Stimulated activated CD4-positive, alpha-beta T cell treated with anti-CD3 and anti-CD28 coated beads, Interleukin-4, amount 100 ng/mL, for 48 hours (primary cell): Measurements from ENCODE around the gene SLC23A2.
"Not testable (repeated sequence)": the region's sequence is repeated elsewhere in the genome, so short reads cannot be mapped to it uniquely, and the experiment has no call there.

Source experiments
- DNase-seq, 2 donors: peaks; one replicate each; pipeline ENCODE4 v3.0.0-alpha.2; 2020; ENCODE audit warnings: low read depth in 2 of 2

The SLC23A2 gene

DNA sequence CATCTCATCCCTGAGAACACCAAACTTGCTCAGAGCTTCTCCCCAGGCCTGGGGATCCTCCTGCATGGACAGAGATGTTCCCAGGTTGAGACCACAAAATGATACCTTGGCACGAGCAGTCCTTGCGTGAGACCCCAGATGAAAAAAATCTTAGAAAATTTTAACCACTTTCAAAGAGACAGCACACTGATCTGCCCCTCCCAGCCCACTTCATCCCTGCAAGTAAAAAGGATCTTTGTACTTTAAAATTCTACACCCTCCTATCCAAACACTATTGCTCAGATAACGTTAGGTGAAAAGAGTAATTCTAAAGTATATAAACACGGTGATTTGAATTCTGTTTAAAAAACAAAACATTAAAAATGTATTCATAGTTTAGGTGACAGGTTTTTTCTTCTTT, 98.5 kb downstream of the SLC23A2 start:
- DNase-seq: no peak

DNA sequence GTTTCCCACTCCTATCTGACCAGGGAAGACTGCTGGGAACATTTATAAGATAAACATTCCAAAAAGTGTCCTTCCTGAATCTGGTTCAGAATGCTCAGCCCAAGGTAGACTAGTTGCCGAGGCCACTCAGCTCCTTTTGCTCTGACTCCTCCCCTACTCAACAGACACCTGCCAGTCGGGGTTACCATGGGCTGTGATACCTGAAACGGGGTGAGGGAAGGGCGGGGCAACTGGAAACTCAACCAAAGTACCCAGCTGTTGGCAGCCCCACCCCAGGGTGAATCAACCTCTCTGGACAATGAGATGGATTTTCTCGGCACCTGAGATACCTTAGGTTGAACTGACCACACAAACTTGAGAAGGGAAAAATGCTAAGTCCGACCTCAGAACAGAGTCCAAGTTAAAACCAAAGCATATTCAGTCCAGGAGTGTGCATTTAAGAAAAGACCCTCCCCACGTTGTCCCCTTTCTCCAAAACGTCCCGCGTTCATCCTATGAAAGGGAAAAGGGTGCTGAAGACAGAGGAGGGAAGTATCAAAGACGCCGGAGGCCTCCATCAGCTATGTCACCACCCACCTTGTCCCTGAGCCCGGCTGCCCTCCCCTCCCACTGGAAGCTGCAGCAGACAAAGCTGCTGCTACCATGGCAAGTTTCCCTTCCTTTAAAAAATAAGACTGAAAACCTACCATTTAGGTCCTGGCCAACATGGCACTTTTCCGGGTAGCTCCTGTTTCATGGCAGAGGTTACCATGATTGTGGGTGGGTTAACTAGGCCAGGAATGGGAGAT, 100.1 kb downstream of the SLC23A2 start:
- DNase-seq: no peak

DNA sequence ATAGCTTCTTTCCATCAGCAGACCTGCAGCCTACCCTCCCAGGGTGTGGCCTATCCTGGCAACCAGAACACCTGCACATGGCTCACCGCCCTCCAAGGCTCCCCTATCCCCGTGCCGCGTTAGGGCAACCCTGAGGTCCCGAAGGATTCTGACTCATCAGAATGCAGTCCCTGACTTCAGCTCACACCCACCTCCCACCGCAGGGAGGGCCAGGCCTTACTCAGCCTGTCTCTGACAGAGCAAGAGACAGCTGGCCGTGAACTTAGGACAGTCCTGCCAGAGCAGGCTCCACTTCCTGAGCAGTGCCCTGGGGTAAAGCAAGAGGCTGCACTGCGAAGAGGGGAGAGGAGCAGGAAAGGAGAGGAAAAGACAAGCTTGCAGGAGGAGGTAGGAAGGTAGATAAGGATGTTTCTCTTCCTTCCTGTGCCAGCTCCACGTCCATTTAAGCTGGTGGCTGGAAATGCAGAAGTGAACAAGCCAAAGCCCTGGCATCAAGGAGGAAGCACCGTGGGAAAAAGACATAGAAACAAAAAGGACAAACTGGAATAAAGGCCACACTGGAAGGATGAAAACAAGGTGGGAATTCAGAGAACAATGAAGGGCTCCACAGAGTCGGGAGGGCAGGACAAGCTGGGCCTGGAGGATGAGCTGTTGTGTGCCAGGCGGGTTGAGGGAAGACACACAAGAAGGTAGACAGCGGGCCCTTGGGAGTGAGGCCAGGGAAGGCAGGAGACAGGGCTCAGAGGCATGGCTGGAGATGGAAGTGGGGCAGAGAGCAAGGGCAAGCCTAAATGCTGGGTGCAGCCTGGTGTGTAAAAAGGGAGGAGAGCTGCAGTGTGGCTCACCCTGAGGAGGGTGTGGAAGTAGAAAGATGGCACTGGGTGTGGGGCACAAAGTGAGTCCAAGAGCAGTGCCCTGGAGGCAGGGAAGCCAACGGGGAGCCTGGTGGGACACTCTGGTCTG, 102.7 kb downstream of the SLC23A2 start:
- DNase-seq: no peak

DNA sequence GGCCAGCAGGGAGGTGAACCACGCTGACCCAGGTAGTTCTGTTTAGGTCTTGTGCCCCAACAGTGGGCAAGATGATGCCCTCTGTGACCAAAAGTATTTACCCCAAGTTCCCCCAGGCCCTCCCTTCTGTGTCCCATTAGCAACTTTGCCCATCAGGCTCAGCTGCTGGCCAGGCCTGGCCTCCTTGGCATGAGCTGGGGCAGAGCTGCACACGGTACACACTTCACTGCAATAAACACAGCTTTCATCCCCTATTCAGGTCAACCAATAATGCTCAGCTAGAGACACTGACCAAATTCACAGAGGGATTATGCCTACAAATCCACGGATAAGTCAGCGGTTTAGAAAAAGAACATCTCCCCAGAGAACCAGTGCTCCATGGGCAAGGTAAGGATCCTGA, 103.7 kb downstream of the SLC23A2 start:
- DNase-seq: no peak

DNA sequence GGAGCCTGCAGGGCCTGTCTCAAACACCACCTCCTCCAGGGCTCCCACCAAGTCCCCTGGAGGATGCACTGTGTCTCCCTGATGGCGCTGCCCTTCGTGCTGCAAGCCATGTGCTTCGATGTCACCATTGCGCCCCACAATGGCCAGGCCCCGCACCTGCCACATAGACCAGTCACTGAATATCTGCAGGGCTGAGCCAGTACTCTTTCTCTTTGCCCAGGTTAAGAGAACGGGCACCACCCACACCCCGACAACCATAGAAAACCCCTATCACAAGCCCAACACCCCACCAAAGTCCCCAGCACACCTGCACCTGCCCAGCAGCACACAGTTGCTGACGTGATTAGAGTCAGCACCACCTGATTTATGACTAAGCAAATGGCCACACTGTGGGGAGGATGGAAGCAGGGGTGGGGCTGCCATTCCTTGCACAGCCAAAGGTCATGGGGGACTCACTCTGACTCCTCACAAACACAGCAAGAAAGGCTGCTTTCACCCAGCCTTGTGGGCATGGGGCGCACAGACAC, 104.3 kb downstream of the SLC23A2 start:
- no peak for DNase-seq

DNA sequence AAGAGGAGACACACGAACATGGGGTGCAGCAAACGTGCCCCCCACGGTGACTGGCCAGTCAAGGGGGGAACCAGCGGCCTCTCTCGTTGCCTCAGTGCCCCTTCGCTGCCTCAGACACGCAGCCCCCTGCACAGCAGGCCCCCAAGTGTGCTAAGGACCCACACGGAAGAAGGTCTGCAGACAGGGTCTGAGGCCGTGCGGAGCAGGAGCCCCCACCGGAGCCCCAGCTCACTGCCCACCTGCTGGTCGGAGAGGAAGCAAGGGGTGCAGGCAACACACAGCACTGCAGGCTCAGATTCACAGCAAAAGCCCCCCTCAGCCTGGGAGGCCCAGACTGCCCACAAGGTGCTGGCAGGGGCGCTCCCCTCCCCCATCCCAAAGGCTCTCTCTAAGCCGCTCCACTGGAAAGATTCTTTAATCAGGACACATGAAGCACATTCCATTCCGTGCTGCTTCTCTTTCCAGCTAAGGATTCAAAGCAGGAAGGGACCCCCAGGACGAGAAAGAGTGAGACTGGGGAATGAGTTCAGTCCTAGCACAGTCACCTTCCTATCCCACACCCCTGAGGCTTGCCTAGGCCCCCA, 105.1 kb downstream of the SLC23A2 start:
- DNase-seq: no peak

DNA sequence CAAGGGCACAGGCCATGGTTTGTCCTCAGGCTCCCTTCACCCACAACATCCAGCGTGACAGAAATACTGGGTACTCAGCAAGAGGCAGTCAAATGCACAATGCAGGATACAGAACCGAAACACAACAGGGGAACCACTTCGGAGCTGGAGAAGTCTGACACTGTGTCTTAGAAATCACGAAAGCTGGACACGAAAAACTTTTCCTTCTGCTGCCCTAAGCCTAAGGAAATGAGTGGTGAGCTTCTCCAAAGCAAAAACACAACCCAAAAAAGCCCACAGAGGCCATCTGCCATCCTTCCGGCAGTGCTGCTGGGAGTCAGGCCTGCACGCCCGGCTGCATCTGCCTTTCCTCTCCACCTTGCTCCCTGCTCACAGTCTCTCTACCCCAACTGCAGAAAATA, 106.3 kb downstream of the SLC23A2 start:
- no peak for DNase-seq

DNA sequence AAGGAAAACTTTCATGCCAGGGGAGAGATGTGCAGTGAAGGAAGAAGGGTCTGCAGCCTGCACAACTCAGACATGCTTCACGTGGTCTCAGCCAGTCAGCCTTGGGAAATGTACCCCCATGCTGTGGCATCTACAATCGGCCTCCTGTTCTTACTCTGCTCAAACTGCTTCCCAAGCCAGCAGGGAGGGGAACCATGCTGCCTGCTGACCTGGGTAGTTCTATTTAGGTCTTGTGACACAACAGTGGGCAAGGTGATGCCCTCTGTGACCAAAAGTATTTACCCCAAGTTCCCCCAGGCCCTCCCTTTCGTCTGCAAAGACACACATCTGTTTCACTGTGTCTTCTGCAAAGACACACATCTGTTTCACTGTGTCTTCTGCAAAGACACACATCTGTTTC, 106.9 kb downstream of the SLC23A2 start:
- no peak for DNase-seq

DNA sequence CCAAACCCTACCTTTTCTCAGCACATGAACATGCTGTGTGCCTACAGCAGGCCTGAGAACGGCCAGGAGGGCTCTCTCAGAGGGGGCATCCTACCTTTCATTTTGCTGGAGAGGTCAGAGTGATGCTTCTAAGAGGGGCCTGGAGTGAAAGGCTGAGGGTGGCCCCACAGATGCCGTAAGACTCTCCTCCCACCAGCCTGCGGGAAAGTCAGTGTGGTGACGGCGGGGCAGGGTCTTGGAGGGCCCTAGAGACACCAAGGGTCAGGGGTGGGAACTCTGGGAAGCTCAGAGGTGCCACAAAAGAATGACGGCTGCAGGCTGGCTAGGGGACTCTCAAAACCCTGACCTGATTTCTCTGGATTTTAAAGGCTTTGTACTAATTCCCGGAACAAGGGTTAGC, 107.6 kb downstream of the SLC23A2 start:
- DNase-seq: no peak

DNA sequence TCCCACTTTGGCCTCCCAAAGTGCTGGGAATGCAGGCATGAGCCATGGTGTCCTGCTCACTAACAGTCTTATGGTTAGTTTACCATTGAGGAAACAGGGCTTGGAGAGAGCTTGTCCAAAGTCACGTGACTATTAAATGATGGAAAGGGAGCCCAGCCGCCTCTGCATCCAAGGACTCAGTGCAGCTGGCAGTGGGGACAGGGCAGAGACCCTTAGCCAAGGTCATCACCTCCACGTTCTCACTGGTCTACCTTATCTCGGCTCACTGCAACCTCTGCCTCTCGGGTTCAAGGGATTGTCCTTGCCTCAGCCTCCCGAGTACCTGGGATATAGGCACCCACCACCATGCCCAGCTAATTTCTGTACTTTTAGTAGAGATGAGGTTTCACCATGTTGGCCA, 109.3 kb downstream of the SLC23A2 start:
- DNase-seq: no peak

DNA sequence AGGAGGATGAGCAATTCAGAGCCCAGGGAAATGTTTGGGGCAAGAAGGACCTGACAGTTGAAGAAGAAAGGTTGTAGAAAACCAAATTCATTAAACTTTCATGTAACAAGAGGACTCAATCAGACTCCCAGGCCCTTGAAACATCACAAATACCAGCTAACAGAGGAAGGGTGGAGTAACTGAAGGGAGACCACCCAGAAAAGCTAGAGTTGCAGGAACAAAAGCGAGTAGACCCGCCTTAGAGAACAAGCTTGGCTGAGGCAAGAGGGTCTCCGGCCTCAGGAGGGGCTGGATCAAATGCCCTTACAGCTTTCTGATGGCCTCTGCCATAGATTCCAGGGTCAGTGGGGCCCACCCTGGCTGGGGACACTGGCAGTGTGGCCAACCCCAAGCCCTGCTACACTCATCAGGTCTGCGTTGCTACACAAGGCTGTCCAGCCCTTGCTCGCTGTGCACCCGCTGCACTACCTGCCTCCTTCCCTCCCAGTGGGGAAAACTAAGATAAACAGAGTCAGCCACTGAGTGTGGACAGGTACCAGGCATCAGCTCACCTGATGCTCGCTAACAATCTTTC, 110.0 kb downstream of the SLC23A2 start:
- DNase-seq: no peak

DNA sequence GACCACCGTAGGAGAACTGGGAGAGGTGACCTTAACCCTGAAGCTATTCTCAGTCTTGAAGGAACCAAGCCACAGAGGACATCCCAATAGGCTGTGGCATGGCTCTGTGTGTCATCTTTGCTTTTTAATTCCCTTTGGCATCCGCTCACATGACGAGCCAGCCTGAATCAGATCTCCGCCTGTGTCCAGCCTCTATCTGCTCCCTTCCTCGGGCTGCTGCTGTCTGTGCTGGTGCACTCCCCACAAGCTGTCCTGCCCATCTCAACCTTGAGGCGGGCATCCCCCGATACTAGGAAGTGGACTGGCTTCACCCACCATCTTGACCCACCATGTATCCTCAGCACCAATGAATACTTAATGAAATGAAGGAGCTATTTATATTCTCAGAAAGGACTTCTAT, 111.9 kb downstream of the SLC23A2 start:
- no peak for DNase-seq

DNA sequence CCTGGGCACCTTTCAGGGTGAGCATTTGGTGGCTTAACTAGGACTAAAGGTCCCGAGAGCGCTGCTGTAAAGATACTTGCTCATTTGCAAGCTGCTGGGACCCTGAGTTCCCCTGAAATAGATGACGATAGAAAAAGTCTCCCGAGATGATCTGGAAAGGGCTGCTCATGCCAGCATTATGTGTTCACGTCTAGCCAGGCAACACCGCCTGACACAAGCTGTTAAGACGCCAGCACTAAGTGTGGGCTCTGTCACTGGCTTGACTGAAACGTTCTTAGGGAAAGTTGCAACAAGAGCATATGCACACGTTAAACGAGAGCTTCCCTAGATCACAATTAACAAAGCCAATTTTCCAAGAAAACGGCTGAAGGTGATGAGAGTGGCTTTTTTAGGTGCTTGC, 113.7 kb downstream of the SLC23A2 start:
- no peak for DNase-seq

DNA sequence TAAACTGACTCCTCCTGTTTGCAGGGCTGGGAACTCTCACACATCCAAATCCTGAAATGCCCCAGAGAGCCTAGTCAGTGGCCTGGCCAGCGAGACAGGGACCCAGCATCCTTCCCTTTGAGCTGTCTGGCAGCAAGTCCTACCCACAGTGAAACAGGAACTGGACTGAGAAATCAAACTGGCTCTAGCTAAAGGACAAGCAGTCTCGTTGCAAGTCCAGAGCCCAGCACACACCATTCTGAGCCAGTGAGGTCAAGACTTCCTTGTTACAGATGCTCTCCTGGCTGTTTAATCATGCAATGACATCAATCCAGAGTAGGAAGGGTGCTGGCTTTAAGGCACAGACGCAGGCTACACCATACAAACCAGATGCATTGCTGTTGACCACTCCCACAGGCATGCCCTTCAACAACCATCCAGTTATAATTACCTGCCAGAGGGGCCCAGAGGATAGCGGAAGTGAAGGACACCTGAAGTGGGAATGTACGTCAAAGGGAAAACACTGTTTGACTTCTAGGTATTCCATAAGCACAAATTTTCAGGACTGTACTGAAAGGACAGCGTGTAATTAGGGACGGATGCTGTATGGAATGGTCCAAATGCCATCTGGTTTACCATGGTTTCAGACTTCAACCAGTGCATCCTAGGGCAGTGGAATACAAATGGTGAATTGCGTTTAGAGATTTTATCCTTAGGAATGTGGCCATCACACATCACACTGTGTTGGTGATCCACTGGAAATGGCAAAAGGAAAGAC, 114.4 kb downstream of the SLC23A2 start:
- no peak for DNase-seq

DNA sequence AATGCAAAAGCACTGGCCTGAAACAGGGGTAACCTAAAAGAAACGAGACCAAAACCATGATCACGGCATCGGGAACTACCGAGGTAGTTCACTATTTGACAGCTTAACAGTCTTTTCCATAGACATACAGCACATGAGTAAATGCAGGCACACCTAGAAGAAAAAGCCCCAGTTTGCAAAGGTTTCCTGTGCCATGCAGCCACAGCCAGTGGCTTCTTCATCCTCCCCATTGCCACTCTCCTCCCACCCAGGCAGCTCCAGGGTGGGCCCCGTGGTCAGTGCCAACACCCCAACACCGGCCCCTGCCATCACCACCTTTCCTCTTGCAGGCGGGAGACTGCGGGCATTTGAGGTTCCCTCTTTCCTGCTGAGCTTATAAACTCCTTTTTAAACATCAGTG, 115.4 kb downstream of the SLC23A2 start:
- DNase-seq: no peak

DNA sequence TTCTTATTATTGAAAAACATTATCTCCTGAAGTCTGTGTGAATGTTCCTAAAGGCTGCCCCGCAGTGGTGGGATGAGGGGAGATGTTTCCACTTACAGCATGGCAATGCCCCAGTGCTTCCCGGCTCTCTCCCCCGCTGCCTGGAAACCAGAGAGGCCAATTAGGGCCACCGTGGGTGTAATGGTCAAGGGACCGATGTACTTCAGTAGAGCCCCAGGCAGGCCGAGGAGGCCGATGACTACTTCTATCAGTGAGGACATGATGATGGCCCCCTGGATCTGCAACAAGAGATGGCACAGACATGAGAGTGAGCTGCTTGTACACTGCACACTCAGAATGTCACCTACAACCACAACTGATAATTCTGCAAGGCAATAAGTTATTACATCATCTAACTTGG, 117.8 kb downstream of the SLC23A2 start:
- DNase-seq: no peak

DNA sequence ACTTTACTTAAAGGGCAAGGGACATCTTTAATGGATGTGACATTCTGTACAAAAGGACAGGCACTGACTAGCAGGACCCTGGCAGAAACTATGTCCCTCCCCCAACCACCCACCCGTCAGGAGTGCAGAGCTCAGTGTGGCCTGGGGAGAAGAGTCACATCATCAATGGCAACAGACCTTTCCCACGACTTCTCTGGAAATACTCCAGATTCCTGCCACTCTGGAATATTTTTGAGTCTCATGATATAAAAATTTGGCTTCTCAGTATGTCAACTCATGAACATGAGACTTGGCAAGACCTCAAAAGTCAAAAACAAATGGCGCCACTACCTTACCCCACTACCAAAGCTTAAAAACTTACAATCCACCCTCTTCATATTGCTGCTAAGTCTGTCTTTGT, 118.3 kb downstream of the SLC23A2 start:
- no peak for DNase-seq

DNA sequence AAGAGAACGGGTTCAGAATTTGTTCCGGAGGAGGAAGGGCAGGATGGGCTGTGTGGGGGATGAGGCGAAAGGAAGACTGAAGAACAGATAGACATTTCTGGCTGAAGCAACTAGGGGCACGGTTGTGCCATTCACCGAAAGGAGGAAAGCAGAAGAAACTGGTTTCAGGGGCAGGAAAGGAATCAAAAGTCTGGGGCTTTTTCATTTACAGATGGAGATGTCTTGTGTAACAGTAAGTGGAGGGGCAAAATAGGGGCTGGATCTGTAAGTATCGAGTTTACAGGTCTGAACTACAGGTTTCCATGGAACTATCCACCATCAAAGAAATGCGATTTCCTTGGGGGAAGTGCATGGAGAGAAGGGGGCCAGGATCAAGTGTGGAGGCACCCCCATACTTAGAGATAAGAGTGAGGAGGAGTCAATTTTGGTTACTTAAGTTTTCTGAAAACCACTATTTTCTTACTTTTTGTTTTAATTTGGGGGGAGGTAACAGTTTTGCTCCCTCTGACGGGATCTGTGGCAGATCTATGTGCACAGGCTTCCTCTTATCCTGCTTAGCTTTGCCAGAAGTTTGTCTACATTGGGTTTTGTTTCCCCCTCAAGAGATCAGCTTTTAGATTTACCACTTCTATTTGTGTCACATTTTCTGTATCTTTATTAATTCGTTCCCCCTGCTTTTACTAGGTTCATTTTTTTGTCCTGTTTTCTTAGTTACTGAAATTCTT, 120.1 kb downstream of the SLC23A2 start:
- no peak for DNase-seq

DNA sequence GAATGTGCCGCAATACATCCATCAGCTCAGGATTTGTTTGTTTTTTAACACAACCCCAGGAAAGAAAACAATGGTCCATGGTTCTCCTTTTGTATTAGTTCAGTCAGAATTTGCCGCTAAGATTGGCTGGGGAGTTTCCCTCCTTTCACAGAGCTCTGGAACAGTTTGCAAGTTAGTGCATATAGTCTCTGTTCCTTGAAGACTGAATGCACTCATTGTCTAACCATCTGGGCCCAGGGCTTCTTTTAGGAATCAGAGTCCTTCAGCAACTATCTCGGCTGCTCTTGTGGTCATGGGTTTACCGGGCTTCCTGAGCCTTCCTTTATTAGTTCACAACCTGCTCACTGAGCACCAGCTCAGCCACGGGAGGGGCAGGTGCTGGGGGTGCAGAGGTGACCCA, 121.3 kb downstream of the SLC23A2 start:
- DNase-seq: no peak

DNA sequence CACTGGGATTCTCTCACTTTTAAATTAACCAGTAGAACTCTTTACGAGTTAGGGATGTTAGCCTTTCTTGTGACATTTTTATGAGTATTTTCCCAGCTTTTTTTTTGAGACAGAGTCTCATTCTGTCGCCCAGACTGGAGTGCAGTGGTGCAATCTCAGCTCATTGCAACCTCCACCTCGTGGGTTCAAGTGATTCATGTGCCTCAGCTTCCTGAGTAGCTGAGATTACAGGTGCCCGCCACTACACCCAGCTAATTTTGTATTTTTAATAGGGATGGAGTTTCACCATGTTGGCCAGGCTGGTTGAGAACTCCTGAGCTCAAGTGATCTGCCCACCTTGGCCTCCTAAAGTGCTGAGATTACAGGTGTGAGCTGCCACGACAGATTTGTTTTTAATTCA, 123.2 kb downstream of the SLC23A2 start:
- DNase-seq: not testable (repeated sequence)

DNA sequence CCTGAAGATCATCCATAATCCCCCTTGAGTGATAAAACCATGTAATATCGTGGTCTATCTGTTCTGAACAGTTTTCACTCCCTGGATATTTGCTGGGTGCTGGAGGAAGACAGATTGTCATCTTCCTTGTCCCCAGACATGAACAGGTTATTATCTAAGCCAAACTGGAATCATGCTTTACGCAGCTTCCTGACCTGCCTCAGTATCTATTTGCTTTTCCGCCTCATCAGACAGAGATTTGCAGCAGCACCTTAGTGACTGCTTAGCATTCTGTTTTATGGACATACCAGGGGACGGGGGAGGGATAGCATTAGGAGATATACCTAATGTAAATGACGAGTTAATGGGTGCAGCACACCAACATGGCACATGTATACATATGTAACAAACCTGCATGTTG, 124.6 kb downstream of the SLC23A2 start:
- DNase-seq: no peak
